Activated naive CD4-positive, alpha-beta T cell treated with anti-CD3 and anti-CD28 coated beads, Interleukin-2, amount 10 ng/mL, durations not matched to agents 7 days and 5 days (primary cell): Measurements from ENCODE around the gene MBNL2.

Source experiments
- CTCF ChIA-PET: fragments of 350-600 bp; sonication (Branson Sonifier 250); formaldehyde crosslinking; loops from one replicate; lab custom pipeline; 2021; ENCODE audit warnings: antibody characterized with exemption; lab: Charles Lee
- DNase-seq: peaks from one replicate; pipeline ENCODE4 v3.0.0-alpha.2; 2020
- H3K27ac Mint-ChIP-seq: one replicate; pipeline ENCODE4 v1.8.0; 2021; ENCODE audit warnings: mild to moderate bottlenecking, moderate library complexity, mixed read lengths
- H3K27me3 Mint-ChIP-seq: one replicate; pipeline ENCODE4 v1.8.0; 2021; ENCODE audit warnings: mild to moderate bottlenecking, mixed read lengths
- H3K36me3 Mint-ChIP-seq: one replicate; pipeline ENCODE4 v1.8.0; 2021; ENCODE audit warnings: mixed read lengths
- H3K4me1 Mint-ChIP-seq: one replicate; pipeline ENCODE4 v1.8.0; 2021; ENCODE audit warnings: mixed read lengths
- H3K4me3 Mint-ChIP-seq: one replicate; pipeline ENCODE4 v1.8.0; 2021; ENCODE audit warnings: mild to moderate bottlenecking, moderate library complexity, mixed read lengths
- H3K9me3 Mint-ChIP-seq: one replicate; pipeline ENCODE4 v1.8.0; 2021; ENCODE audit warnings: mixed read lengths

The MBNL2 gene

DNA sequence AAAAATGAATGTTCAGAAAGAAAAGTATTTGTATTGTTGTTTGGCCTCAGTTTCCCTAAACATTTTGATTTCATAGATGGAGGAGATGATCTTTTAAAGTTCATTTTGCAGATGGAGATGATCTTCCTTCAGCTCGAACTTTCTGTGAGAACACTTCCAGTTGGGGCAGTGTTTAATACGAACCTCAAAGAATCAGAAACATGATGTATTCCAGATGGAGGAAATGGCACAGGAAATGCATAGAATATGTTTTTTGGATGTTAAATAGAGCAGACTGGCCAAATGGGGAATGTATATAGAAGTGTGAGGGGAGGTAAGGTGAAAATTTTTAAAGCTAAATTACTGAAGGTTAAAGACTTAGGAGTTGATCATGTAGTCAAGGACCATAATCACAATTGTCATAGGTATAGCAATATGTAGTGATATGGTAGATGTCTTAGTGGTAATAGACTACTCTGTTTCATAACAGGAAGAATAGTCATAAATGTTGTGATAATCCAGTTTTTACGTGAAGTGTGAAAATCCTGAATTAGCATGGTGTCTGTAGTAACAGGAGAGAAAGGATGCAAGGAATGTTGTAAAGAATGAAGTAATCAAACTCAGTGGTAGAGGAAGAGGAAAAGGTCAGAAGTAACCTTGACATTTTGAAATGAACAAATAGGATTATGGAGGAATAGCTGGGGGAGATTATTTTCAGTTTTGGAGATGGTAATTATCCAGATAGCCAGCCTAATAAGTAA is 216.9 kb downstream of the MBNL2 start:
- H3K36me3 Mint-ChIP-seq = peaks cover 18% of the 10 kb centered on the region
- CTCF ChIA-PET = no interaction called here
- no peaks in the 10 kb centered on the region for H3K9me3 Mint-ChIP-seq
- H3K27me3 Mint-ChIP-seq = no peaks in the 10 kb centered on the region
- H3K4me1 Mint-ChIP-seq = peaks cover 20% of the 10 kb centered on the region
- DNase-seq = no peak
- no peak overlapping the region for H3K4me3 Mint-ChIP-seq
- H3K27ac Mint-ChIP-seq = no peak overlapping the region

- H3K36me3 Mint-ChIP-seq = peaks cover 21% of the 10 kb centered on the region
- no peak overlapping the region for H3K4me3 Mint-ChIP-seq
- DNase-seq = no peak
- no peaks in the 10 kb centered on the region for H3K9me3 Mint-ChIP-seq
- no peak overlapping the region for H3K27ac Mint-ChIP-seq
- peaks cover 14% of the 10 kb centered on the region for H3K4me1 Mint-ChIP-seq
- CTCF ChIA-PET = no interaction called here
- H3K27me3 Mint-ChIP-seq = no peaks in the 10 kb centered on the region
These were observed 218.6 kb downstream of the MBNL2 start for GRCh38 chr13:97440598-97441170.

- Mint-ChIP-seq H3K36me3 (peaks cover 21% of the 10 kb centered on the region), H3K4me1 (peaks cover 7% of the 10 kb centered on the region), H3K4me3 (no peak overlapping the region), H3K27ac (no peak overlapping the region), H3K9me3 (no peaks in the 10 kb centered on the region), H3K27me3 (no peaks in the 10 kb centered on the region)
- CTCF ChIA-PET = no interaction called here
- DNase-seq = no peak
These were observed 219.2 kb downstream of the MBNL2 start for GRCh38 chr13:97441368-97441767.
